ENCODE data around the gene CDH23. TPM values are rescaled to one million over a fixed set of nuclear protein-coding genes. Genes with fewer than 3 reads are reported as not detected.

Gene CDH23
- total and polyA plus RNA-seq, 12 donors = 1.7 to 20.2 (median 7.8) TPM

- H3K4me3 ChIP-seq = no peak overlapping the region
- H3K36me3 ChIP-seq (replicated peaks in 1 of 2) = no peaks in the 10 kb centered on the region
- WGBS, 4 donors = 77 to 91% (median 89%) methylated on average over 17 of the region's 17 CpGs
- no peak for DNase-seq
- intact Hi-C loops (cut with DNase I) = no loop called here
- H3K27ac ChIP-seq = no peak overlapping the region
- H3K27me3 ChIP-seq = no peaks in the 10 kb centered on the region
- no peaks in the 10 kb centered on the region for H3K9me3 ChIP-seq (replicated peaks in 1 of 3)
- H3K4me1 ChIP-seq (replicated peaks in 1 of 2) = no peaks in the 10 kb centered on the region
- TF ChIP-seq POLR2A (IDR thresholded peaks at IDR 0.05) = no peak
- no peak for TF ChIP-seq CTCF (IDR thresholded peaks at IDR 0.05)
Measured at GRCh38 chr10:71677261-71677660, 280.5 kb downstream of the CDH23 start.

DNA sequence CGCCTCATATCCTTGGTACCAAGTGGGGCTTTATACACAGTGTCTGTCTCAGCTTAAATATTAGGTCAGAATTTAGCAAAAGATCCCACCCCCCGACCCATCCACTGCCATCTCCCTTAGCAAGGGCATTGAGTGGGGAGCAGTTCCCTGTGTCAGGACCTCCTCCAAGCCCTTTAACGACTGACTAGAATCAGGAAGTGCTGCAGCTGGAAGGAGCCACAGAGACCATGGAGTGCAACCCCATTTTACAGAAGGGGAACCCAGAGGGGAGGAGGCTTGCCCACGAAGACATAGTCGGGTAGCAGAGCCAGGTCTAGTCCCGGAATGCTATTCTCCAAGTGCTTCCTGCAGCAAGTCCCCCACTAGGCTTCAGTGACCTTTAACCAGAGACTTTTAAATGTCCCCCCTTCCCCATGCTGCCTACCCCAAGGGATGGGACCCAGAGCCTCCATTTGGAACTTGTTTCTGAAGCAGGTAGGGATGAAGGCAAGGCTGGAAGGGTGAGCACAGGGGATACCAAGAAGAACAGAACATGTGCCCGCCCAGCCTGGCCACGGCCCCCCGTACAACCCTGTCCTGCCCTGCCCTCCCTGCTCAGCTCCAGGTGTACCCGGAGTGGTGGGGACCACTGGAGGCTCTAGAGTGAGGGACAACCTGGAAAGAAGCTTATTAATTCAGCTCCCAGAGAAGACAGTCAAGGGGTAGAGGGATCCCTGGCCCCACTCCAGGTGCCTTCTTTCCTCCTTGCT is 281.5 kb downstream of the CDH23 start:
- Histone ChIP-seq H3K27ac (no peak overlapping the region), H3K27me3 (no peaks in the 10 kb centered on the region), H3K9me3 (replicated peaks in 1 of 3) (no peaks in the 10 kb centered on the region), H3K4me1 (replicated peaks in 1 of 2) (no peaks in the 10 kb centered on the region), H3K4me3 (no peak overlapping the region), H3K36me3 (replicated peaks in 1 of 2) (no peaks in the 10 kb centered on the region)
- no peak for TF ChIP-seq POLR2A (IDR thresholded peaks at IDR 0.05)
- 57 to 81% (median 71%) methylated on average over 6 to 10 of the region's 10 CpGs for WGBS, 4 donors
- intact Hi-C loops (cut with DNase I) = no loop called here
- no peak for DNase-seq

DNA sequence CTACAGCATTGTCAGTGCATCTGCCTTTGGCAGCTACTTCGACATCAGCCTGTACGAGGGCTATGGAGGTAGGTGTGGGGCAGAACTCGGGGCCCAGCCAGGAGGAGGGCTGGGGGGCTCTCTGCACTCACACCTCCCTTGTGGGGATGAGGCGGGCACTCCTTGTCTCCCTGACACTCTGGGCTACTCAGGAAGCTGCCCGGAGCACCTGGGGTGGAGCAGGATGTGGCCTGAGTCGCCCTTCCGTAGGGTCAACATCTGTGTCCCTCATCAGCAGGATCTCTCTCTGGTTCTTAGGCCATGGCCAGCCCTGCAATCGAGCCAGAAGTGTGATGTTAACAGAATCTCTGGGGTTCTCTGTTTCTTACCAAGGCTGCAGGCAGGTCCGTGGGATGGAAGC is 282.7 kb downstream of the CDH23 start:
- Histone ChIP-seq H3K4me1 (replicated peaks in 1 of 2) (no peaks in the 10 kb centered on the region), H3K27ac (no peak overlapping the region), H3K36me3 (replicated peaks in 1 of 2) (no peaks in the 10 kb centered on the region), H3K27me3 (no peaks in the 10 kb centered on the region), H3K9me3 (replicated peaks in 1 of 3) (no peaks in the 10 kb centered on the region), H3K4me3 (no peak overlapping the region)
- intact Hi-C loops (cut with DNase I) = no loop called here
- TF ChIP-seq CTCF (IDR thresholded peaks at IDR 0.05) = no peak
- no peak for TF ChIP-seq POLR2A (IDR thresholded peaks at IDR 0.05)
- peak in 1 of 7 donors; percentile 32 for DNase-seq
- 75 to 88% (median 78%) methylated on average over 3 to 9 of the region's 9 CpGs for WGBS, 4 donors

DNA sequence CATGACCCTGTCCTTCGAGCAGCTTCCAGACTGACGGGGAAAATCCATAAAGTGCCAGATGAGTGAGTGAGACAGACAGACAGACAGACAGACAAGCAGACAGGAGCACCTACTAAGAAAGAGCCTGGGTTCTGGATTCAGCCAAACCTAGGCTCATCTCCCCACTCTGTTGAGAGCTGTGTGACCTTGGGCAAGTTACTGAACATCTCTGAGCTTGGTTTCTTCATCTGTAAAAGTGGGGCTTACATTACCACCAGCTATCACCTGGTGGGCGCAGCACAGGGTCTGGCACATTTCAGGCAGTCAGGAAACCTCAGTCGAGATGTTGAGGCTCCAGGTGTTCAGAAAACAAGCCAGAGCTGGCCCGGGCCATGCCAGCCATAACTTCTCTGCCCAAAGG is 285.3 kb downstream of the CDH23 start:
- 86 to 100% (median 90%) methylated on average over 3 to 5 of the region's 5 CpGs for WGBS, 4 donors
- intact Hi-C loops (cut with DNase I) = no loop called here

More for the DNA sequence above, 285.3 kb downstream of the CDH23 start:
- no peaks in the 10 kb centered on the region for H3K27me3 ChIP-seq
- H3K4me1 ChIP-seq (replicated peaks in 1 of 2) = no peaks in the 10 kb centered on the region
- no peak overlapping the region for H3K4me3 ChIP-seq
- H3K9me3 ChIP-seq (replicated peaks in 1 of 3) = no peaks in the 10 kb centered on the region
- DNase-seq = no peak
- no peak overlapping the region for H3K27ac ChIP-seq
- H3K36me3 ChIP-seq (replicated peaks in 1 of 2) = no peaks in the 10 kb centered on the region
- TF ChIP-seq CTCF (IDR thresholded peaks at IDR 0.05) = no peak
- TF ChIP-seq POLR2A (IDR thresholded peaks at IDR 0.05) = no peak

Measured in adrenal gland (tissue), 12 donors.